AG10803 (cell line): Measurements from ENCODE around the gene GTF2H3.

Source experiments
- DNase-seq: peaks from one replicate; pipeline ENCODE4 v3.0.0; 2010; ENCODE audit warnings: low read depth
- H3K4me3 ChIP-seq: 2 replicates; pipeline ENCODE4 v1.5.1; 2011; ENCODE audit warnings: mild to moderate bottlenecking, low read length, control low read depth
- TF ChIP-seq, protein P1 (sequence below): conservative IDR thresholded peaks from 2 replicates; pipeline ENCODE4 v1.5.1; 2011; ENCODE audit warnings: mild to moderate bottlenecking, low read length, control low read depth, inconsistent platforms

The GTF2H3 gene

DNA sequence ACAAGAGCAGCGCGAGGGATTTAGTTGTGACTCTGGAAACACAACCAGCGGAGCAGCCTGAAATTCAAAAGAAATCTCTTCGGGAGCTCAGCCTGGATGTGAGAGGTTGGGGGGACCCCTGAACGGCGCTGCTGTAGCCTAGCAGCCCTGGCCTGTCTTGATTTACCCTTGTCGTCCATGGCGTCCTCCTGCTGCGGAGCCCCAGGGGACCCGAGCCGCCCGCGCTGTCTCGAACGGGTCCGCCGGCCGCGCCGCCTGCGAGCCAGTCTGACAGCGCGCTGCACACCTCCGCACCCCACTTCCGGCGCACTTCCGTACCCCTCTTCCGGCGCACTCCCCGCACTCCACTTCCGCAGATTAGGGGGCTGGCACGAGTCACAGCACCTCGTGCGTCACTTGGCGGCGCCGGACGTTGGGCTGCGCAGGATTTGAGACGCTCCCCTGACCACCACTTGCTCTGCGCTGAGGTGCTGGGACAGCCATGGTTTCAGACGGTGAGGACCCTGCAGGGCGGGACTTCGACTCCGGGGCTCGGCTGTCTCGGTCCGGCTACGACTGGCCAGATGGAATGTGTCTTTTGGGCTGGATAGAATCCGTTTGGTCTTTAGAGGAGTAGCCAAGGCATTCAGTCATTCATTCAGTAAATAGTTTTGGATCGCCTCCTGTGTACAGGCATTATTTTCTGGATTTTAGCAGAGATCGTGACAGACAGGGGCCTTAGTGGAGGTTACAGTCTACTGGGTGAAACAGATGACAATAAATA lies at the start of gene GTF2H3, which contains the start of gene EIF2B1:
Gene GTF2H3, plus strand, starts transcription at position 451 of the 763 bp plus-strand sequence. Its CDS starts 31 bp downstream, at position 482.
Gene EIF2B1, minus strand, starts transcription at position 308 of the 763 bp plus-strand sequence. Its CDS starts 129 bp downstream, at position 179.
- peak; percentile 95 for DNase-seq

GRCh38 chr12:123591702-123592481 lies 41.7 kb upstream of the GTF2H3 start:
- H3K4me3 ChIP-seq, result no peak overlapping the region
- DNase-seq, result peak; percentile 12
- TF ChIP-seq, protein P1, sequence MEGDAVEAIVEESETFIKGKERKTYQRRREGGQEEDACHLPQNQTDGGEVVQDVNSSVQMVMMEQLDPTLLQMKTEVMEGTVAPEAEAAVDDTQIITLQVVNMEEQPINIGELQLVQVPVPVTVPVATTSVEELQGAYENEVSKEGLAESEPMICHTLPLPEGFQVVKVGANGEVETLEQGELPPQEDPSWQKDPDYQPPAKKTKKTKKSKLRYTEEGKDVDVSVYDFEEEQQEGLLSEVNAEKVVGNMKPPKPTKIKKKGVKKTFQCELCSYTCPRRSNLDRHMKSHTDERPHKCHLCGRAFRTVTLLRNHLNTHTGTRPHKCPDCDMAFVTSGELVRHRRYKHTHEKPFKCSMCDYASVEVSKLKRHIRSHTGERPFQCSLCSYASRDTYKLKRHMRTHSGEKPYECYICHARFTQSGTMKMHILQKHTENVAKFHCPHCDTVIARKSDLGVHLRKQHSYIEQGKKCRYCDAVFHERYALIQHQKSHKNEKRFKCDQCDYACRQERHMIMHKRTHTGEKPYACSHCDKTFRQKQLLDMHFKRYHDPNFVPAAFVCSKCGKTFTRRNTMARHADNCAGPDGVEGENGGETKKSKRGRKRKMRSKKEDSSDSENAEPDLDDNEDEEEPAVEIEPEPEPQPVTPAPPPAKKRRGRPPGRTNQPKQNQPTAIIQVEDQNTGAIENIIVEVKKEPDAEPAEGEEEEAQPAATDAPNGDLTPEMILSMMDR, result no peak

More for the DNA sequence above, at the start of gene GTF2H3, which contains the start of gene EIF2B1:
- peak within 1 kb of the TSS; percentile 78 for H3K4me3 ChIP-seq
- TF ChIP-seq, protein P1, result no peak

GRCh38 chr12:123595729-123596128 lies 37.9 kb upstream of the GTF2H3 start:
- TF ChIP-seq, protein P1, result no peak
- no peak for DNase-seq
- no peak overlapping the region for H3K4me3 ChIP-seq

- H3K4me3 ChIP-seq, result no peak overlapping the region
- DNase-seq, result no peak
- TF ChIP-seq, protein P1, result no peak
These were observed 36.5 kb upstream of the GTF2H3 start for GRCh38 chr12:123597100-123597499.

GRCh38 chr12:123598522-123598921 lies 35.1 kb upstream of the GTF2H3 start:
- DNase-seq, result no peak
- H3K4me3 ChIP-seq, result no peak overlapping the region
- TF ChIP-seq, protein P1, result no peak

DNA sequence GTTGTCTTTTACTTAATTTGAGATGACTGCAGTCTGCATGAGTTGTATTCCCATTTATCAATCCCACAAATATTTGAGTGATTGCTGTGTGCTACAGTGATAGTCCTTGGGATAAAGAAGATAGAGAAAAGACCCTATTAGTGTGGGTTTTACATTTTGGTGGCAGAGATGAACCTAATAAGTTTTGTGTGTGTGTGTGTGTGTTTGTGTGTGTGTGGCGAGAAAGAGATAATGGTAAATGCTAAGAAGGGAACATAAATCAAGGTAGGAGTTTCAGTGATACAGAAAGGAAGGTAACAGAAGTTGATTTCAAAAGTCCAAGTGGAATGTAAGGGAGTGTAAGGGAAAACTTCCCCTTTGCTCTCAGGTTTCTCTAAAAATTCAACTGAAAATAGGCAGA lies 34.3 kb upstream of the GTF2H3 start:
- no peak overlapping the region for H3K4me3 ChIP-seq
- DNase-seq, result no peak
- TF ChIP-seq, protein P1, result no peak
